Activated T-cell treated with anti-CD3 and anti-CD28 coated beads, Interleukin-2, amount 50 U/mL, for 4 hours (primary cell): ENCODE data around the gene SEC16A. TPM values are rescaled to one million over a fixed set of nuclear protein-coding genes. Genes with fewer than 3 reads are reported as not detected.
A peak's percentile ranks its signal among the peaks of the same experiment; 100 is the strongest.

Experiments used
- ATAC-seq, 2 donors: fragments of 200-7000 bp; cut with Tn5 transposase; one replicate each; pipeline ENCODE4 v1.10.0; 2021
- DNase-seq: peaks from one replicate; pipeline ENCODE4 v3.0.0-alpha.2; 2020
- H3K27me3 Mint-ChIP-seq: one replicate; pipeline ENCODE4 v1.8.0; 2021; ENCODE audit warnings: low read depth, mixed read lengths
- H3K36me3 Mint-ChIP-seq: one replicate; pipeline ENCODE4 v1.8.0; 2022; ENCODE audit warnings: mixed read lengths; ENCODE audit not compliant: insufficient read depth
- H3K4me1 Mint-ChIP-seq: one replicate; pipeline ENCODE4 v1.8.0; 2021; ENCODE audit warnings: low read depth, mixed read lengths
- H3K4me3 Mint-ChIP-seq: one replicate; pipeline ENCODE4 v1.8.0; 2021; ENCODE audit warnings: mild to moderate bottlenecking, moderate library complexity, mixed read lengths
- H3K9me3 Mint-ChIP-seq: one replicate; pipeline ENCODE4 v1.8.0; 2021; ENCODE audit warnings: mixed read lengths
- total RNA-seq, 3 donors: library from RNA; stranded (reverse); gene quantifications; one replicate each; pipeline ENCODE4 v1.2.1, GENCODE V29; 2021

Gene SEC16A, protein sequence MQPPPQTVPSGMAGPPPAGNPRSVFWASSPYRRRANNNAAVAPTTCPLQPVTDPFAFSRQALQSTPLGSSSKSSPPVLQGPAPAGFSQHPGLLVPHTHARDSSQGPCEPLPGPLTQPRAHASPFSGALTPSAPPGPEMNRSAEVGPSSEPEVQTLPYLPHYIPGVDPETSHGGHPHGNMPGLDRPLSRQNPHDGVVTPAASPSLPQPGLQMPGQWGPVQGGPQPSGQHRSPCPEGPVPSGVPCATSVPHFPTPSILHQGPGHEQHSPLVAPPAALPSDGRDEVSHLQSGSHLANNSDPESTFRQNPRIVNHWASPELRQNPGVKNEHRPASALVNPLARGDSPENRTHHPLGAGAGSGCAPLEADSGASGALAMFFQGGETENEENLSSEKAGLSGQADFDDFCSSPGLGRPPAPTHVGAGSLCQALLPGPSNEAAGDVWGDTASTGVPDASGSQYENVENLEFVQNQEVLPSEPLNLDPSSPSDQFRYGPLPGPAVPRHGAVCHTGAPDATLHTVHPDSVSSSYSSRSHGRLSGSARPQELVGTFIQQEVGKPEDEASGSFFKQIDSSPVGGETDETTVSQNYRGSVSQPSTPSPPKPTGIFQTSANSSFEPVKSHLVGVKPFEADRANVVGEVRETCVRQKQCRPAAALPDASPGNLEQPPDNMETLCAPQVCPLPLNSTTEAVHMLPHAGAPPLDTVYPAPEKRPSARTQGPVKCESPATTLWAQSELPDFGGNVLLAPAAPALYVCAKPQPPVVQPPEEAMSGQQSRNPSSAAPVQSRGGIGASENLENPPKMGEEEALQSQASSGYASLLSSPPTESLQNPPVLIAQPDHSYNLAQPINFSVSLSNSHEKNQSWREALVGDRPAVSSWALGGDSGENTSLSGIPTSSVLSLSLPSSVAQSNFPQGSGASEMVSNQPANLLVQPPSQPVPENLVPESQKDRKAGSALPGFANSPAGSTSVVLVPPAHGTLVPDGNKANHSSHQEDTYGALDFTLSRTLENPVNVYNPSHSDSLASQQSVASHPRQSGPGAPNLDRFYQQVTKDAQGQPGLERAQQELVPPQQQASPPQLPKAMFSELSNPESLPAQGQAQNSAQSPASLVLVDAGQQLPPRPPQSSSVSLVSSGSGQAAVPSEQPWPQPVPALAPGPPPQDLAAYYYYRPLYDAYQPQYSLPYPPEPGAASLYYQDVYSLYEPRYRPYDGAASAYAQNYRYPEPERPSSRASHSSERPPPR (N-terminal part only)
- total RNA-seq: 10 to 100 TPM; 76.6 to 84.0 (median 78.9) TPM

DNA sequence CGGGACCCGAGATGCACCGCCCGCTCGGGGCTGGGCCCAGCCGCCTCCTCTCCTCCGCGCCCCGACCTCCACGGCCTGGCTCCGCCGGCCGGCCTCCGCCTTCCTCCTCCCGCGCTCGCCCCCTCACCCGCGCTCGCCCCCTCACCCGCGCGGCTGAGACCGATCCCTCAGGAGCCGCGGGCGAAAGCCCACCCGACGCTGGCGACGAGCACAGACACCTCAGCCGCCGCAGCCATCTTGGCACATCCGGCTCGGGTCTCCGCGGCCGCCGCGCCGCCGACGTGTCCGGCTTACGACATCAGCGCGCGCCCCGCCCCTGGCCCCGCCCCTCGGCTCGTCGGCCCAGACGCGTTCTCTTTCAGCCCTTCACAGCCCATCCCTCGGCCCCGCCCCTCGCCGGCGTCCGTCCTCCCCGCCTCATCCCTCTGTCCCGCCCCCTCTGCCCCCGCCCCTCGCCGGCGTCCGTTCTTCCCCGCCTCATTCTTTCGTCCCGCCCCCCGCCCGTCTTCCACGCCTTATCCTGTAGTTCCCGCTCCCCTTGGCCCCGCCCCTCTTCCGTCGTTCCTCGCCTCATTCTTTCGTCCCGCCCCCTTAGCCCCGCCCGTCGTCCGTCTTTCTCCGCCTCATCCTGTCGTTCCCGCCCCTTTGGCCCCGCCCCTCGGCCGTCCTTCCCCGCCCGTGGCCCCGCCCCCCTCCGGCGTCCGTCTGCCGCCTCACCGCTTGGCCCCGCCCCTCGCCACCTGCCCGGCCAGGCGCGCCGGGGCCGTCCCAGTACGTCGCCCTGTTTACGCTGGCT lies at the start of gene SEC16A:
TSS of gene SEC16A (minus strand) at position 248 of the 796 bp plus-strand sequence. CDS start 5,425 bp downstream, outside the sequence.
- peaks cover 35% of the 10 kb centered on the region for H3K4me1 Mint-ChIP-seq
- peak within 1 kb of the TSS; percentile 88 for H3K4me3 Mint-ChIP-seq
- peaks cover 5% of the 10 kb centered on the region for H3K36me3 Mint-ChIP-seq
- ATAC-seq: peak; percentile 71 to 72
- no peaks in the 10 kb centered on the region for H3K27me3 Mint-ChIP-seq
- no peaks in the 10 kb centered on the region for H3K9me3 Mint-ChIP-seq
- peak; percentile 100 for DNase-seq

DNA sequence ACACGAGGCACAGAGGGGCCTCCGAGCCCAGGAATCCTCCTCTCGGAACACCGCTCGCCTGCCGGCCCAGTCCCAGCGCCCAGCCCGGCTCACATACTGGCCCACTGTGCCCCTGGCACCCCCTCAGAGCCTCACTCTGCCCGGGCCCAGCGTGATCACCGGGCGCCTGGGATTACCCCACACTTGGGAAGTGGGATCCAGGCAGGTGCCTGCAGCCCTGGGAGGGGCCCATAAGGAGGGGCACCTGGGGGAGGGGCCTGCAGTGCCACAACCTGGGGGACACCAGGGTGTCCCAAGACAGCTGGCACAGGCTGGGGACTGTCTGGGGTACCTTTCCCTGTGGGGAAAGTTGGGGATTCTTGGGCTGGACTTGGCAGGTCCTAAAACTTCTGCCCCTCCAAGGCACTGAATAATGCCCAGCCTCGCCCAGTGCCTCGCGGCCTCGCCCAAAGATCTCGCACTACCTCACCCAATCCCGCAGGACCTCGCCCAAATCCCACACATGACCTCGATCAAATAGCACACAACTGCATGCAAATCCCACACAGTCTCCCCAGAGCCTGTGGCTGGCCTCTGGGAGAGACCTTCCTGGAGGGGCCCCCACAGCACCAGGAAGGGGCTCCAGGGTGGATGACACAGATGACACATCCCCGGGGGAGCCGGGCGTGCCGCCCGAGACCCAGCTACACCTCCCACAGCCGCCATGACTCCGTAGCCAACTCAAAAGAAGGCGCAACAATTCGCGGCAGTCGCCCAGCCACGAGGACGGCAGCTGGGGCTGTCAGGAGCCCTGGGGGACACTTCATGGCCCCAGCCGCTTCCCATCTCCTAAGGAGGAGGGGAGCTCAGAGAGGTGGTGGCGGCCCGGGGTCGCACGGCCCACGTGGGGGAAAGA lies 49.3 kb upstream of the SEC16A start:
- Mint-ChIP-seq H3K4me3 (peak overlapping the region; percentile 60), H3K4me1 (peaks cover 42% of the 10 kb centered on the region), H3K9me3 (no peaks in the 10 kb centered on the region), H3K36me3 (peaks cover 4% of the 10 kb centered on the region), H3K27me3 (no peaks in the 10 kb centered on the region)
- DNase-seq: peak; percentile 24
- peak in 1 of 2 donors; percentile 29 for ATAC-seq

DNA sequence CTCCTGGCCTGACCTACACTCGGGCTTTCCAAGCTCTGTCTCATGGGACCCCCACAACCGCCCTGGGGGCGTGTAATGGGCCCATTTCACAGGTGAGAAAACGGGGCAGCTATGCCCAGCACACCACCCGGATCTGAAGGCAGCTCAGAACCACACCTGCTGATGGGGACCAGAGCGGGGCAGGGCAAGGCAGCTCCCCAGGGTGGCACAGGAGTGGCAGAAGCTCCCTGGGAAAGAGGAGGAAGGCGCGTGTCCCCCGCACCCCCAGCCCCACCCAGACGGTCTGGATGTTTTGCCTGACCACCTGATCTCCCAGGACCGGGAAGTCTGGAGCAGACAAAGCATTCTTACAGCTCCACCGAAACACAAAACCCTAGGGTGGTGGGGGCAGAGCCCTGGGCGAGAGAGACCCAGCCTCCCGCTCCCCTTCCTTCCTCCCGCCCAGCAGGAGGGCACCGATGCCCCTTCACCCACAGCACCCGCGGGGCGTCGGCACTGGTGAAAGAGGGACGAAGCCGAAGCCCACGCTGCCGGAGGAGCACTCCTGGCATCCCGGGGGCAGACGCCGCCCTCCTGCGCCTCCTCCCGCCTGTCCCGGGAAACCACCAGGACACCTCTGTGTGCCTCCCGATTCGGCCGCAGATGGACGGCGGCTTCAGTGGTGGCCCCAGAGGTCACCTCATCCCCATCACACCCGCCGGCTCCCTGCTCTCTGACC lies 48.5 kb upstream of the SEC16A start:
- H3K36me3 Mint-ChIP-seq: peaks cover 2% of the 10 kb centered on the region
- ATAC-seq (no peak), DNase-seq (no peak)
- peaks cover 36% of the 10 kb centered on the region for H3K4me1 Mint-ChIP-seq
- H3K9me3 Mint-ChIP-seq: no peaks in the 10 kb centered on the region
- H3K4me3 Mint-ChIP-seq: peak overlapping the region; percentile 19
- H3K27me3 Mint-ChIP-seq: no peaks in the 10 kb centered on the region

DNA sequence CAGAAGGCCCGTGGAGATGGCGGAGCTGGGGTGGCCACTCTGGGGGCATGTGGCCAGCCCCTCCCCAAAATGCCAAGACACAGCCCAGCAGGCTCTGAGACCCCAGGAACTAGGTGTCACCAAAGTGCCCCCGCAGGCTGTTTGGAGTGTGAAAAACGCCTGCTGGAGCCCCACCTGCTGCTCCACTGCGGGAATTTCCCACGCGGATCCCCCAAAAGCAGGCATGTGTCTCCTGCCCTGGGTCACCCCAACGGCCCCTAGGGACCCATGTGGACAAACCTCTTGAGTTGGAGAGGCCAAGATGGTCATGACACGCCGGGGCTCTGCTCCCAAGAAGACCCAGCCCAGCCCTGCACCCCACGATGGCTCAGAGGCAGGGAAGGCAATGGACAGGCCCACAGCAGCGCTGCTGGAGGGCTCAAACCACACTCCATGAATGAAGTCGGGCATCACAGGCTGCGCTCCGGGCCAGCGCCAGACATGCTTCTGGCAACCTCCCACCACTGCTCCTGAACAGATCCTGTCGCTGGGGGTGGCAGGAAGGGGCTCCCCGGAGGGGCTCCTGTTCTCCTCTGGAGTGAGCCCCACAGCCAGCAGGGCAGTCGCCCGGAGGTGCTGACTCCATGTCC lies 47.7 kb upstream of the SEC16A start:
- H3K9me3 Mint-ChIP-seq: no peaks in the 10 kb centered on the region
- H3K36me3 Mint-ChIP-seq: peaks cover 2% of the 10 kb centered on the region
- H3K4me3 Mint-ChIP-seq: peak overlapping the region; percentile 19
- H3K4me1 Mint-ChIP-seq: peaks cover 36% of the 10 kb centered on the region
- no peak for ATAC-seq
- H3K27me3 Mint-ChIP-seq: no peaks in the 10 kb centered on the region
- DNase-seq: no peak

DNA sequence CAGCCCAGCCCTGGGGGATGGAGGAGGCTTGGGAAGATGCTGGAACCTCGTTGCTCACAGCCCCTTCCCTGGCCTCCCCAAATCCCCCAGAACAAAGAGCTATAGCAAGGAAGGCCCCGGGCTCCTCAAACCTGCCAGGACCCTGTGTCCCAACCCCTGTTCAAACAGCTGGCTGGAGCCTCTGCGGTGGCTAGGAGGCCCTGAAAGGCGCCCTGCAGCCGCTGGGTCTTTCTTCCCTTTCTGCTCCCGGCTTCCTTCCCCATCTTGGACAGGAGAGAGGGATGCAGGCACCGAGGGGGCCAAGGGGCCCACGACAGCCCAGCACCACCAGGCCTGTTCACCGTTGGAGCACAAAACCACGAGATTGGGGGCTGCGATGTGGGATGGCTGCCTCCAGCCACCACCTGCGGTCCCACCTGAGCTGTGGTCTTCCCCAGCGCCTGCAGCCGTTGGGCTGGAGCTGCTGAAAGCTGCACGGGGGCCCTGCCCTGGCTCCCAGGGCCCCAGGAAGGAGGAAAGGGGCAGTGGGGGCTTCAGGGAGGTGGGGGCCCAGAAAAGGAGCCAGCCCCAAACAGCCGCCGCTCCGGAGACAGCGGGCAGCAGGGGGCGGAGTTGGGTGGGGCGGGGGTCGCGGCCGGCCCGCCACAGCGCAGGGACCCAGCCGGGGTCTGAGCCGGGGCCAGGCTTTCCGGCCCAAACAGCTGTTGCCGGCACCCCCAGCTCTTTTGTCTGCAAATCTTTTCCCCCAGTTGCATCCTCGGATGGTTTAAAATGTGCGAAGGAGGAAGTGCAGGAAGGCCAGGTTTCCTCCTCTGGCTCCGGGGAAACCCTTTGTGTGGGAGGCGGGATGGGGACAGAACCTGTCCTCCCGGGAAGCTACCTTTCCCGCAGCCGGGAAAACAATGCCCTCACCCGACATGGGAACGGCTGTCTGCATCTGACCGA lies 46.9 kb upstream of the SEC16A start:
- no peaks in the 10 kb centered on the region for H3K9me3 Mint-ChIP-seq
- H3K4me3 Mint-ChIP-seq: no peak overlapping the region

DNA sequence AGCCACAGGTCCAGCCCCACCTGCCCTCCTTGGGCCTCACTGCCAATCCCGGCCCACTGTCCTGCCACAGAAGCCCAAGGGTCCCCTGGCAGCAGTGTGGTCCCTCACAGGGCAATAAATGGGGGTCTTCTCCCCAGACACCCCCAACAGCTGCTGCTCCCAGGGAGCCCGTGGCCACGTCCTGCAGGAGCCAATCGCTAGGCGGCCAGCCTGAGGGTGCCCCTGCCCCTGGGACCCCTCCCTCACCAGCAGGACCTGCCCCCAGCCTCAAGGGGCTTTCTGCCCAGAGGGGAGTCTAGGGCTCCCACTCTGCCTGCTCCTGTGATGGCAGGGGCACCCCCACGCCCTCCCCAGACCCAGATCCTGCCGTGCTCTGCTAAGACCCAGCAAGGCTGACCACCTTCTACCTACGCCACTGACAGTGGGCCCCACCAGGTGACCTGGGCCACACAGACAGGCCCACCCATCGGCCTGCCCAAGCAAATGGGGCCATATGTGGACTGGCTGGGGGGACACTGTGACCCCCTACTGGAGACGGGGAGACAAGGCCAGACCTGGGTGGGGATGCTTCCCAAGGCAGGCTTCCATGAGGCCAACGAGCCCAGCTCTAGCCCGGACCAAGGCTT lies 46.0 kb upstream of the SEC16A start:
- H3K4me1 Mint-ChIP-seq: peaks cover 29% of the 10 kb centered on the region
- no peaks in the 10 kb centered on the region for H3K9me3 Mint-ChIP-seq
- ATAC-seq: no peak
- no peaks in the 10 kb centered on the region for H3K27me3 Mint-ChIP-seq
- DNase-seq: no peak
- no peaks in the 10 kb centered on the region for H3K36me3 Mint-ChIP-seq
- H3K4me3 Mint-ChIP-seq: no peak overlapping the region

More for the DNA sequence above, 46.9 kb upstream of the SEC16A start:
- no peak for ATAC-seq
- Mint-ChIP-seq H3K27me3 (no peaks in the 10 kb centered on the region), H3K36me3 (peaks cover 2% of the 10 kb centered on the region), H3K4me1 (peaks cover 36% of the 10 kb centered on the region)
- no peak for DNase-seq

DNA sequence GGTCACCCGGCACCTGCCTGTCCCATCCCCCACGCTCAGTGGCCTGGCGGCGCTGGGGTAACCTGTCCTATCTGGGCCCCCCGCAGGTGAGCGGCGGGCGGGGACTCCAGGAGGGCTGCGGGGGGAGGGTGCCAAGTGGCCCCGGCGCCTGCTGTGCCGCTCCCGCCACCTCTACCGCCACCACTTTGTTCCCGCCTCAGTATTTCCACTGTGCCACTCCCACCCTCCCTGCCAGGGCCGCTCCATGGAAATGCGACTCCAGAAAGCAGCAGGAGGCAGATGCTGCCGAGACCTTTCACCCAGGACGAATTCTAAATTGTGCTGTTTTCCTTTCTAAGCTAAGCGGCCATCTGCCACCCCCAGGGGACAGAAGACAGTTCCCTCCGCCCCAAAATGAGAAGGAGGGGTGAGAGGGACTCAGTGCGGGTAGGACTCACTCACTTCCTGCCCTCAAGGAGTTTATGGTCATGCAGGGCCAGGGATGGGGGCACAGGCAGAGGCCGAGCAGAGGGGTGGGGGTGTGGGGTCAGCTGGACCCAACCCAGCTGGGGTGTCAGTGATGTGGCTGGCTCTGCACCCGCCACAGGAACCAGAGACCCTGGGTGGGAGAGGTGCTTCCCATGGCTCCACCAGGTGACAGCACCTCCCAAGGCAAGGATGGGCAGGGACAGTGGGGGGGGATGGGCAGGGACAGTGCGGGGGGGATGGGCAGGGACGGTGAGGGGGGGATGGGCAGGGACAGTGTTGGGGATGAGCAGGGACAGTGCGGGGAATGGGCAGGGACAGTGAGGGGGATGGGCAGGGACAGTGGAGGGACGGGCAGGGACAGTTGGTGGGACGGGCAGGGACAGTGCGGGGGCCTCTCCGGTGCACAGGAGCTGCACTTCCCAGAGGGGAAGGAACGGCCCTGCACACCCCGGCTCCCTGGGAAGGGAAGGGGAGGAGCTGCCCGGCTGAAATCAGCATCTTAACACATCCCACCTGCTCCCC lies 45.2 kb upstream of the SEC16A start:
- no peaks in the 10 kb centered on the region for H3K36me3 Mint-ChIP-seq
- H3K27me3 Mint-ChIP-seq: no peaks in the 10 kb centered on the region
- peaks cover 25% of the 10 kb centered on the region for H3K4me1 Mint-ChIP-seq
- H3K4me3 Mint-ChIP-seq: no peak overlapping the region
- H3K9me3 Mint-ChIP-seq: no peaks in the 10 kb centered on the region
- ATAC-seq: no peak
- DNase-seq: no peak

DNA sequence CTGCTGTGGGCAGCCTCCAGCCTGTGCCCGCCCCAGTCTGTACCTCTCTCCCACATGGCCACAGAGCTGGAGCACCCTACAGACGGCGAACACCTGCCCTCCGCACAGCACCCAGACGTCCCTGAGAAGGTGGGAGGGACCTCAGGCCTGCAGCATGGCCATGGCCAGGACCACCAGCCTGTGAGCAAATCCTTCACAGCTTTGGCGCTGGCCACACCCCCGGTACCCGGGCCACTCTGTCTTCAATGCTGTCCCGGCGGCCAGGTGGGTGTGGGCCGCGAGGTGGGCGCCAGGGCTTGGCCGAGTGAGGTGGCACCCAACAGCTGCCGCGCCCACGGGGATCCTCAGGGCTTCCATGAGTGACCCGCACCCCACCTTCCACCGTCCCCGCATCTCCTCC lies 44.3 kb upstream of the SEC16A start:
- Mint-ChIP-seq H3K9me3 (no peaks in the 10 kb centered on the region), H3K4me3 (no peak overlapping the region), H3K27me3 (no peaks in the 10 kb centered on the region), H3K4me1 (peaks cover 19% of the 10 kb centered on the region), H3K36me3 (peaks cover 1% of the 10 kb centered on the region)
- no peak for DNase-seq
- no peak for ATAC-seq

DNA sequence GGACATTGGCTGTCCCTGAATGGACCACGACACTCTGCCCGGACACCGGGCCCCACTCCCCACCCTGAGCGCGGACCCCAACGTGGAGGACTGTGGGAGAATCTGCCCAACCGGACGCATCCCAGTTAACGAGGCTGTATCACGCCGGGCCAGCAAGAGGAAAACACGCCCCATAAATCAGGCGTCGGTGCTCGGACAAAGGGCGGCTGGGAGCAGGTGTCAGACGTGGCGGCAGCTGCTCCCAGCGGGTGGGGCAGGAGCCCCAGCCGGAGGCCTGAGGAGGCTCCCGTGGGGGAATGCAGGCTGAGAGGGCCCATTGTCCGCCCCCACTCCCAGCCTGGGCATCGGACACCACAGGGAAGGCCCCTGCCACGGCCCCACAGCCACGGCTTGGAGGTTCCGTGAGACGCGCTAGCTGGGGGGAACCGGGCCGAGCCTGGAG lies 43.8 kb upstream of the SEC16A start:
- ATAC-seq (no peak), DNase-seq (no peak)
- H3K9me3 Mint-ChIP-seq: no peaks in the 10 kb centered on the region
- no peaks in the 10 kb centered on the region for H3K27me3 Mint-ChIP-seq
- peaks cover 18% of the 10 kb centered on the region for H3K4me1 Mint-ChIP-seq
- H3K4me3 Mint-ChIP-seq: no peak overlapping the region
- peaks cover 3% of the 10 kb centered on the region for H3K36me3 Mint-ChIP-seq
